ENCODE measurements around the gene CNNM2. TPM values are rescaled to one million over a fixed set of nuclear protein-coding genes. Genes with fewer than 3 reads are reported as not detected.
"Not testable (repeated sequence)": the region's sequence is repeated elsewhere in the genome, so short reads cannot be mapped to it uniquely, and the experiment has no call there.

CNNM2 gene
- total RNA-seq, 1 experiment from 2014 or later = 7.2 TPM

- H3K4me3 ChIP-seq (ENCODE audit: low read length) = no peak overlapping the region
- DNase-seq (no peak), ATAC-seq (no peak)
- TF ChIP-seq EZH2 (IDR thresholded peaks at IDR 0.05; ENCODE audit: low read length, unreplicated experiment) (no peak), EZH2phosphoT487 (IDR thresholded peaks at IDR 0.05; ENCODE audit: borderline replicate concordance, low read length) (no peak), CTCF (conservative IDR thresholded peaks at IDR 0.05; ENCODE audit: low read depth, low read length) (no peak)
- no peak overlapping the region for H3K4me2 ChIP-seq (ENCODE audit: low read length)
- CTCF ChIA-PET = no interaction called here
- no peaks in the 10 kb centered on the region for H3K9me2 ChIP-seq (replicated peaks; ENCODE audit: low read length)
- H3F3A ChIP-seq (ENCODE audit: low read length, unreplicated experiment) = no peaks in the 10 kb centered on the region
- intact Hi-C loops (cut with micrococcal nuclease) = no loop called here
- no peaks in the 10 kb centered on the region for H3K4me1 ChIP-seq (ENCODE audit: insufficient read depth, low read length)
- H3K9me3 ChIP-seq (ENCODE audit: low read length) = no peaks in the 10 kb centered on the region
- H3K36me3 ChIP-seq (ENCODE audit: low read depth, low read length) = no peaks in the 10 kb centered on the region
- H3K27ac ChIP-seq (ENCODE audit: low read length) = no peak overlapping the region
- H3K9ac ChIP-seq (ENCODE audit: low read length) = no peak overlapping the region
- H4K20me1 ChIP-seq (ENCODE audit: low read length) = no peaks in the 10 kb centered on the region
- no peaks in the 10 kb centered on the region for H3K27me3 ChIP-seq (ENCODE audit: low read length)
- no peak overlapping the region for H2AFZ ChIP-seq (ENCODE audit: low read length)
- H3K79me2 ChIP-seq (ENCODE audit: low read length) = no peaks in the 10 kb centered on the region
- no TSS peak for BruUV-seq (replicated peaks)
- POLR2A ChIA-PET (ENCODE audit: unreplicated experiment) = no interaction called here
Measured at GRCh38 chr10:102975483-102976379, 57.6 kb downstream of the CNNM2 start.

GRCh38 chr10:102976380-102976726 lies 58.3 kb downstream of the CNNM2 start:
- CTCF ChIA-PET; H3K36me3 ChIP-seq (ENCODE audit: low read depth, low read length); H3K4me2 ChIP-seq (ENCODE audit: low read length); intact Hi-C loops (cut with micrococcal nuclease); H4K20me1 ChIP-seq (ENCODE audit: low read length); POLR2A ChIA-PET (ENCODE audit: unreplicated experiment); H3K9me2 ChIP-seq (replicated peaks; ENCODE audit: low read length); H2AFZ ChIP-seq (ENCODE audit: low read length); ATAC-seq; H3K4me1 ChIP-seq (ENCODE audit: insufficient read depth, low read length); H3K27ac ChIP-seq (ENCODE audit: low read length); H3K79me2 ChIP-seq (ENCODE audit: low read length); H3F3A ChIP-seq (ENCODE audit: low read length, unreplicated experiment); H3K27me3 ChIP-seq (ENCODE audit: low read length); H3K9ac ChIP-seq (ENCODE audit: low read length); BruUV-seq (replicated peaks); DNase-seq; H3K4me3 ChIP-seq (ENCODE audit: low read length); H3K9me3 ChIP-seq (ENCODE audit: low read length): not testable (repeated sequence)

GRCh38 chr10:102982296-102982695 lies 64.2 kb downstream of the CNNM2 start:
- BruUV-seq (replicated peaks) = no TSS peak
- Histone ChIP-seq H3K4me3 (ENCODE audit: low read length) (no peak overlapping the region), H3K79me2 (ENCODE audit: low read length) (no peaks in the 10 kb centered on the region), H3K4me2 (ENCODE audit: low read length) (no peak overlapping the region), H3K9ac (ENCODE audit: low read length) (no peak overlapping the region), H3K4me1 (ENCODE audit: insufficient read depth, low read length) (no peaks in the 10 kb centered on the region), H3K27ac (ENCODE audit: low read length) (no peak overlapping the region), H3K9me3 (ENCODE audit: low read length) (no peaks in the 10 kb centered on the region), H2AFZ (ENCODE audit: low read length) (no peak overlapping the region), H3K36me3 (ENCODE audit: low read depth, low read length) (no peaks in the 10 kb centered on the region), H3F3A (ENCODE audit: low read length, unreplicated experiment) (no peaks in the 10 kb centered on the region), H4K20me1 (ENCODE audit: low read length) (no peaks in the 10 kb centered on the region), H3K27me3 (ENCODE audit: low read length) (no peaks in the 10 kb centered on the region), H3K9me2 (replicated peaks; ENCODE audit: low read length) (no peaks in the 10 kb centered on the region)
- TF ChIP-seq EZH2phosphoT487 (IDR thresholded peaks at IDR 0.05; ENCODE audit: borderline replicate concordance, low read length) = no peak
- TF ChIP-seq CTCF (conservative IDR thresholded peaks at IDR 0.05; ENCODE audit: low read depth, low read length) = no peak
- no peak for TF ChIP-seq EZH2 (IDR thresholded peaks at IDR 0.05; ENCODE audit: low read length, unreplicated experiment)
- POLR2A ChIA-PET (ENCODE audit: unreplicated experiment) = no interaction called here
- ATAC-seq (peak; percentile 42), DNase-seq (no peak)
- intact Hi-C loops (cut with micrococcal nuclease) = loop anchor here (10.0 kb wide), 1 partner anchor 57 kb away; no protein-coding TSS in a partner anchor
- CTCF ChIA-PET = interaction anchor here (0.5 kb wide), 1 partner anchor 352 kb away, joined by 3 read pairs; no protein-coding TSS in a partner anchor
